Body of pancreas (tissue), 4 donors: ENCODE results near the gene SBNO2.

Experiments used
- POLR2A ChIP-seq, 3 donors: fragments of 450-650 bp; IDR thresholded peaks; one replicate each; pipeline ENCODE4 v1.6.1; 2016; ENCODE audit warnings: antibody characterized with exemption in 3 of 3, mild to moderate bottlenecking in 2 of 3
- TF ChIP-seq, protein P1 (sequence below), 7 experiments: fragments of 450-650 bp in 4 of 7; fragments of 200-600 bp in 3 of 7; sonication (generic) in 3 of 7; IDR thresholded peaks; one replicate each; pipeline ENCODE4 v1.5.1; 2016 to 2019; ENCODE audit warnings: antibody characterized with exemption in 7 of 7

DNA sequence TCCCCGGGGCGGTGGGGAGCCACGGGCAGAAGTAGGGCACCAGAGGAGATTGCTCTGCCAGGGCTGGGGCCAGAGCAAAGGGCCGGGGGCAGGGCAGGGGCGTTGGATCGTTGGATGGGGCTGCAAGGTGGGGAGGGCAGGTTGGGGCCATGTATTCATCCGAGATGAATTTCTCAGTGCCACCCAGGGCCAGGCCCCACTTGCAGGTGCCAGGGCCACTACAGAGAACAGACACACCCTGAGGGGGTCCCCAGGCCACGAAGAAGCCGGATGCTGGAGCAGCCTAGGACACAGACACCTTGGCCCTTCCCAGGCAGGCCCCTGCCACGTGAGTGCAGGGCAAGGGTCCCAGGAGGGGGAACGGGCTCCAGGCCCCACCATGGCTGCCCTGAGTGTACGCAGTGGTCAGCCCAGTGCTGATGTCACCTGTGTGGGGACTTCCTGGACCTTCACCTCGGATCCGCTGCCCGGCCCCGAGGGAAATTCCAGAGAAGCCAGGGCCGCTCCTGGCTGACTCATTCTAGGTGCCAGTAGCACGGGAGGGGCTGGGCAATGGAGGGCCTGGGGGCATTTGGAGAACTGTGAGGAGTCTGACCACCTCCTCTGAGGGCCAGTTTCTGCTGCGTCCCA, 9.6 kb upstream of the SBNO2 start:
- TF ChIP-seq, protein P1, sequence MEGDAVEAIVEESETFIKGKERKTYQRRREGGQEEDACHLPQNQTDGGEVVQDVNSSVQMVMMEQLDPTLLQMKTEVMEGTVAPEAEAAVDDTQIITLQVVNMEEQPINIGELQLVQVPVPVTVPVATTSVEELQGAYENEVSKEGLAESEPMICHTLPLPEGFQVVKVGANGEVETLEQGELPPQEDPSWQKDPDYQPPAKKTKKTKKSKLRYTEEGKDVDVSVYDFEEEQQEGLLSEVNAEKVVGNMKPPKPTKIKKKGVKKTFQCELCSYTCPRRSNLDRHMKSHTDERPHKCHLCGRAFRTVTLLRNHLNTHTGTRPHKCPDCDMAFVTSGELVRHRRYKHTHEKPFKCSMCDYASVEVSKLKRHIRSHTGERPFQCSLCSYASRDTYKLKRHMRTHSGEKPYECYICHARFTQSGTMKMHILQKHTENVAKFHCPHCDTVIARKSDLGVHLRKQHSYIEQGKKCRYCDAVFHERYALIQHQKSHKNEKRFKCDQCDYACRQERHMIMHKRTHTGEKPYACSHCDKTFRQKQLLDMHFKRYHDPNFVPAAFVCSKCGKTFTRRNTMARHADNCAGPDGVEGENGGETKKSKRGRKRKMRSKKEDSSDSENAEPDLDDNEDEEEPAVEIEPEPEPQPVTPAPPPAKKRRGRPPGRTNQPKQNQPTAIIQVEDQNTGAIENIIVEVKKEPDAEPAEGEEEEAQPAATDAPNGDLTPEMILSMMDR (IDR thresholded peaks at IDR 0.05) = no peak
- TF ChIP-seq POLR2A (IDR thresholded peaks at IDR 0.05) = peak in 2 of 3 donors; percentile 43 to 46
